ENCODE measurements around the gene ANKRD53.
"Not testable (repeated sequence)": the region's sequence is repeated elsewhere in the genome, so short reads cannot be mapped to it uniquely, and the experiment has no call there.

The ANKRD53 gene

DNA sequence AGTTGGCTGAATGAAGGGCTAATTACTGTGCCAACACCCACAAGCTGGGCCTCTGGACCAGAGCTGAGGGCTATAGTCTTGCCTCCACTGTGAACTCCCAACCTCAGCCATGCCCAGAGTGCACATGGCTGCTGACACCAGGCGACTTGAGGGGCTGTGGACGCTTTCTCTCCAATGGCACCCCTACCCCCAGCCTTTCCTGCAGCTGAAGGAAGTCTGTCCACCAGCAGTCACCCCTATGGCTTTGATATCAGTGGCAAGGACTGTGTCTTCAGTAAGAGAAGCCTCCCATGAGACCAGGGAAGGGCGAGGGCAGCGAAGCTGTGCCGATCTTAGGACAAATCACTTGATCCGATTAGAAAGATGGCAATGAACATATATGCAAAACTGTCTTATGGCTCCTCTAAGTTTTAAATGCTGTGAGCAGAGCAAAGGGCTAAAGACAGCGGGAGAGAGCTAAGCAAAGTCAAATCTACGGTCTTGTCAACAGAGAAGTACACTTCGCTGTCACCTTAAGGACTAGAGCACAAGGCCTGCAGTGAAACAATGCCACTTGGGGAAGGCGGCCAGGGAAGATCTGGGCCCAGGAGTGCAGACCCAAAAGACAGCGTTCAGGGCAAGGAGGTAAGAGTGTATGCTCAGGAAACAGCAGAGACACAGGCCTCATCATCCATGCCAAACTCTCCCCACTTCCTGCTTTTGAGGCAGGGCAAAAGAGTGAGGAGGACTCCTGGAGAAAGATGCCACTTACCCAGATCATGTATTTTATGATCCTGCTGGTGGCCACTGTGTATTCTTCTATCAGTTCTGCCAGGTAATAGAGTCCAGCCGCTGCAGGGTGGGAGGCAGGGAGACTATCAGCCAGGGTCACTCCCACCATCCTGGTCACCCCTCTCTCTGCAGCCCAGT, 14.8 kb downstream of the ANKRD53 start:
- DNase-seq (ENCODE audit: low read depth), result no peak

DNA sequence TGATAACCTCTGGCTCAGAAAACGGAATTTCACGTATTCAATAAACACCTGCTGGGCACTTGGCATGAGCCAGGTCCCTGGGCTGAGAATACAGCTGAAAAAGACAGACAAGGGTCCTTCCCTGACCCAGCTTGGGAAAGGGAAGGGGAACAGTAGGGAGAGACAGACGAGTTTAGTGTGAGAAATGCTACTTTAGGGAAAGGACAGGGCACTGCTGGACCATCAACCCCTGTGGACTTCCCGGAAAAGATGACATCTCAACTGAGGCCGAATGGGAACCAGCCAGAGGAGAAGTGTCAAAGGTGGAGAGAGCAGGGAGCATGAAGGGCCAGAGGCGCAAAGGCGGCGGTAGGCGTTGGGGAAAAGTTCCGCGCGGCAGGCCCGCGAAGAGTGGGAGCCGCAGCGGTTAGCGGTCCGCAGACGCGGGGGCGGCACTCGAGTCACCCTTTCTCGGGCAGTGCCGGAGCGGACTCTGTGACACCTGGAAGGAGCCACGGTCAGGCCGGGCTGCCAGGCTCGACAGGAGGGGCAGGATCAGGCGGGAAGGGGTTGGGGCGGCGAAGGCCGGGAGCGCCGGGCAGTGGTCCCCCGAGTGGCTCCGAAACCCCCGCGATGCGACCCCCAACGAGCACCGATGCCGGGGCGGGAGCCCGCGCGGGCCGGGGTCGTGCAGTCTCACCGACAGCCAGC, 15.7 kb downstream of the ANKRD53 start:
- DNase-seq (ENCODE audit: low read depth), result no peak

DNA sequence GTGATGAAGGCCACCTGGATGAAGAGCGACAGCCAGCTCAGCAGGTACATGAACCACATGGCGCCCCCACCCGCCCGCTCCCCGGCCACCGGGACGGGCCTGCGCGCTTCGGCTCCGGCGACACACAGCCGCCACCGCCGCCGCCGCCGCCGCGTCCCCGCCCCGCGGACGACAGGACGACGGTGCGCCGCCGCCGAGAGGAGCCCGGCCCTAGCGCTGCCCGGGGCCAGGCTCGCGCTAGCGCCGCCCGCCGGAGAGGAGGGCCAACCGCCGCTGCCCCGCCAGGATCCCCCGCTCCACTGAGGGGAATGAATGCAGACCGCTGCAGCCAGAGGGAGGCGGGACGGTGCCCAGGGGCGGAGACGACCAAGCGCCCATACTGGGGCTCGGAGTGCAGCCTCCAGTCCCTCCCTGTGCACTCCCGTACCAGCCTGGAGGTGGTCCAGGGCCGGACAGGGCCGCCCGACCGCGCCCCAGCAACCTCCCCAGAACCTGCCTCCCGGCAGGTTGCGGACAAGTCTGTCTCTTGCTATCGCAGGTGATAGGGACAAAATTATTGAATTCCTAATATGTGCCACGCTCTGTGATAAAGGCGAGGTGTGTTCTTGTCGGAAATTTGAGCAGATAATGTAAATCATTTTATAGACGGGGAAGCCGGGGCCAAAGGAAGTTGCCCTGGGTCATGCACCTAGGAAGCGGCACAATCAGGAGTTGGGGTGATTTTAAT, 16.4 kb downstream of the ANKRD53 start, which contains the start of gene TEX261:
TEX261 (minus strand) TSS at position 175 of the 727 bp plus-strand sequence; CDS start at position 59, 116 bp downstream.
- no peak for DNase-seq (ENCODE audit: low read depth)

DNA sequence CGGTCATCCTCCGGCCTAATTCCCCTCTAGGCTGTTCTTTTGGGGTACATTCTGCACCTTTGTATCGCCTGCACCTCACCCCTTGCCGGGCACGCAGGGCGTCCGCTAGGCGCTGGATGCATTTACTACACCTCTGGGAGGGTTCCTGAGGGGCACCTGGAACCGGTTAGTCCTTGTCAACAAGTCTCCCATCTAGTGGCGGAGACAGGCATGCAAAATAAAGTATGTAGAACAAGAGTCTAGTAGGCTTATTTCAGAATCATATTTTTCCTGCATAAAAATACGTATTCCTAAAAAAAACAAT, 16.9 kb downstream of the ANKRD53 start:
- no peak for DNase-seq (ENCODE audit: low read depth)

DNA sequence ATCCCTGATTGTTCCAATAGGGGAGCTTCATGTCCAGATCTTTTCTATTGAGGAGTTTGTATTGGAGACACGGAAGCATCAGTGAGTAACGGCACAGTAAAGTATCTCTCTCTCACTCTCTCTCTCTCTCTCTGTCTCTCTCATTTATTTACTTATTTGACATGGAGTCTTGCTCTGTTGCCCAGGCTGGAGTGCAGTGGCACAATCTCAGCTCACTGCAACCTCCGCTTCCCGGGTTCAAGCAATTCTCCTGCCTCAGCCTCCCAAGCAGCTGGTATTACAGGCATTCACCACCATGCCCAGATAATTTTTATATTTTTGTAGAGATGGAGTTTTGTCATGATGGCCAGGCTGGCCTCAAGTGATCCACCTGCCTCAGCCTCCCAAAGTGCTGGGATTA, 20.5 kb downstream of the ANKRD53 start:
- not testable (repeated sequence) for DNase-seq (ENCODE audit: low read depth)

DNA sequence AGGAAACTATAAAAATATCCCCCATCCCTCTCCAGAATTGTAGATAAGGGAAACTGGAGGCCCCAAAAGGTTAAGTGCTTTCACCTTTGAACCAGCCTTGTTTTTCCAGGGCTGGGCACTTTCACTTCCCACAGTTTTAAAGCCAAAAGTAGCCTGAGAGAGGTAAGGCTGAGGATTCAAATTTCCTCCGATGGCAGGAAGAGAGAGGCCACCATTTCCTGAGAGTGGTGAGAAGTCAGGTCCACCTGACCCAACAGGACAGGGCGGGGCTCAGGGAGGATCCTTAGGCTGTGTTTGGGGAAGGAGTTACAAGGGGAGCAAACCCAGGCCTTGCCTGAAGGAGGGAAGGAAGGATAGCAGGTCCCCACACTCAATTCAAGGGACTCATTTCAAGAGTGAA, 20.9 kb downstream of the ANKRD53 start:
- no peak for DNase-seq (ENCODE audit: low read depth)

DNA sequence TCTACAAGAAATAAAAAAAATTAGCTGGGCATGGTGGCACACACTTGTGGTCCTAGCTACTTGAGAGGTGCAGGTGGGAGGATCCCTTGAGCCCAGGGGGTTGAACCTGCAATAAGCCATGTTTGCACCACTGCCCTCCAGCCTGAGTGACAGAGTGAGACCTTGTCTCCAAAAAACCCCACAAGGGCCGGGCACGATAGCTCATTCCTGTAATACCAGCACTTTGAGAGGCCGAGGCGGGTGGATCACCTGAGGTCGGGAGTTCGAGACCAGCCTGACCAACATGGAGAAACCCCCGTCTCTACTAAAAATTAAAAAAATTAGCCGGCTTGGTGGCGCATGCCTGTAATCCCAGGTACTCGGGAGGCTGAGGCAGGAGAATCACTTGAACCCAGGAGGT, 21.5 kb downstream of the ANKRD53 start:
- DNase-seq (ENCODE audit: low read depth), result not testable (repeated sequence)

- DNase-seq (ENCODE audit: low read depth), result no peak
Measured at GRCh38 chr2:71000780-71001591, 22.6 kb downstream of the ANKRD53 start.

DNA sequence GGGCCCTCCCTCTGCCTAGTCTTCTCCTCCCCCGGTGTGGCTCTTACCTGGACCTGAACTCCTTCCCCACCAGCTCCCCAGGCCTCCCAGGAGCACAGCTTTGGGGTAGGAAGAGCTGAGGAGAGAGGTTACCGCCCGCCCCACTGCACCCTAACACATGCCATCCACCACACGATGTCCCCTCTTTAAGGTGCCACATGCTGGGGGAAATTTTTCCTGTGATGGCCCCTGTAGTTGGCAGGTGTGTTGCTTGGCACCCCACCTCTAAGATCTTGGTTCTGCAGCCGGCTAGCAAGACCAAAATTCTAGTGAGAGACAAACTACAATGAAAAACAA, 23.1 kb downstream of the ANKRD53 start:
- no peak for DNase-seq (ENCODE audit: low read depth)

GRCh38 chr2:71001981-71002570, 23.6 kb downstream of the ANKRD53 start:
- DNase-seq (ENCODE audit: low read depth), result no peak

DNA sequence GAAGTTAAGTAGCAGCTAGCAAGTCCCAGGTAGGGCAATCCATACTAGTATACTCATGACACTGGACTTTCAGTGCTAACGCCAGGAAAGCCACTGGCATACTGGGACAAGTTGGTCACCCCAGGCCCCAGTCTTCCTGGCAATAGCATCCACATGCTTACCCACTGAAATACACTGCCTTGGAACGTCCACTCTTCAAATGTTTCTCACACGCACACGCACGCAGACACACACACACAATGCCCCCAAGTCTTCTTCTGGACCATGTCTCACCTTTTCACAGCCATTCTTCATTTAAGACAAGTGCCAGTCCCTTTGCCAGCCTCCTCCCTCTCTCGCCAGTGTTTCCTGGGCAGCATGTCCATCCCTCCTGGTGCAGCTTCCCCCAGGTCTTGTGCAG, 25.0 kb downstream of the ANKRD53 start:
- no peak for DNase-seq (ENCODE audit: low read depth)

GRCh38 chr2:71003966-71004755, 25.7 kb downstream of the ANKRD53 start:
- no peak for DNase-seq (ENCODE audit: low read depth)

DNA sequence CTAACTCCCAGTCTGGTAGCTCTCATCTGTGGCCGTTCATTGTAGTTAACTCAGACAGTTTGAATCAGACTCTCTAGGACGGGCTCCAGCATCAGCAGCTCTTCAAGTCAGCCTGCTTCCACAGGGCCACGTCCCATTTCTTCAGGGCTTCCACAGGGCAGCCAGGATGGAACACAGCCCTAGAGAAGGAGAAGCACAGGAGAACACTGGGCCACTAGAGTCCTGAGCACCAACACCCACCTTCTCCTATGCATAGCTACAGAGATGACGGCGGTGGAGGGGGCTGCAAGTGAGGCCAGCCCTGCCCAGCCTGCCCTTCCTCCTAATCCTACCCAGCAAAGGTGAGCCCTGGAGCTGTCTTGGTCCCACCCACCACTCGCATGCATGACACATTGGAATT, 26.4 kb downstream of the ANKRD53 start:
- DNase-seq (ENCODE audit: low read depth), result no peak

- DNase-seq (ENCODE audit: low read depth), result no peak
Measured at GRCh38 chr2:71005271-71006202, 27.1 kb downstream of the ANKRD53 start.

GRCh38 chr2:71006323-71006722, 27.9 kb downstream of the ANKRD53 start:
- no peak for DNase-seq (ENCODE audit: low read depth)

DNA sequence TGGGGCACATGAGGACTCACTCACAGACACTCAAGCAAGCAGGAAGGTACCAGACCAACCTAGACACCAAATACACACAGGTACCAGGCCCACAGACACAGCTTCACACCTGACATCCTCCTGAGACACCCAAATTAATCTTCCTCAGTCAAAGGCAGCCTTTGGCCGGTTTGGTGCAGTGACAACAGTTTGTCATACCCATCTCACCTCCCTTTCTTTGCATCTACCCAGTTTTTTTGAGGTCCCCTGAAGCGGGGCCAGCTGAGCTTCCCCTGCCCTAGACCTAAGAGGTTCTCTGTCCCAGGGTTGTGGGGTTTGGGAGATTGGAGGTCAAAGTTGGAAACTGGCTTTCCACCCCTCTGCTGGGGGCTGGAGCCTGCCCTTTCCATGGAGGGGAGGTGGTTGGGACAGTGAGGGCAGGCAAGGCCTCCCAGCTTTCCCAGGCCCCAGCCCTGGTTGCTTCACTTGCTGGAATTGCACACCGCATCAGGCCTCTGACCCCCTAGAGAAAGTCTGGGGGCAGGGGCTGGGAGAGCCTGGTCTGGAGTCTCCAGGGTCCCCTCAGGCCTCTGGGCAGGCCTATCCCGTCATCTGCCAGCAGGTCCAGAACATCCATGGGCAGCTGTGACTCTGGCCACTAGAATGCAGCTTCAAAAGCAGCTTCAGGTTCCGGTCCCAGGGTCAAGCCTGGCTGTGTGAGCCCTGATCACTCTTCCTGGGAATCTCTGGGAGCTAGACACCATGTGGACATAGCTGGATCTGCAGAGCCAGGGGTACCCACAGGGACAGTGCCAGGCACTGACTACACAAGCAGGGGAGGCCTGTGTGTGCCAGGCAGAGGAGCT, 28.7 kb downstream of the ANKRD53 start:
- DNase-seq (ENCODE audit: low read depth), result no peak

DNA sequence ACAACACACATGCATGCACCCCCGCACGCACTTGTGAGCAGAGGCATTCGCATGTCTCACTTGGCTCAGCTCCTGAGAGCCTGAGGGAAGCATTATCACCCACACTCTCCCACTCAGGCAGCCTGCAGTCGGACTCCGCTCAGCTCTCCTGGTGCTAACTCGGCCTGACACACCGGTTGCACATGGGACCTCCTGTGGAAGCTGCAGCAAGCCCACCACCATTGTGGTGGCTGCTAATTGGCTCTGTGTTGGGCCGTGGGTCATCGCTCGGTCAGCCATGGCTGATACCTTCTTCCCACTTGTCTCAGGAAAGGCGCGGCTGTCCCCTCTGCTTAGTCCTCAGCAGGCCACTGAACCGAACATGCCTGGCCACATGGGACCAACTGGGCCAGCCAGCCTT, 29.9 kb downstream of the ANKRD53 start:
- no peak for DNase-seq (ENCODE audit: low read depth)

DNA sequence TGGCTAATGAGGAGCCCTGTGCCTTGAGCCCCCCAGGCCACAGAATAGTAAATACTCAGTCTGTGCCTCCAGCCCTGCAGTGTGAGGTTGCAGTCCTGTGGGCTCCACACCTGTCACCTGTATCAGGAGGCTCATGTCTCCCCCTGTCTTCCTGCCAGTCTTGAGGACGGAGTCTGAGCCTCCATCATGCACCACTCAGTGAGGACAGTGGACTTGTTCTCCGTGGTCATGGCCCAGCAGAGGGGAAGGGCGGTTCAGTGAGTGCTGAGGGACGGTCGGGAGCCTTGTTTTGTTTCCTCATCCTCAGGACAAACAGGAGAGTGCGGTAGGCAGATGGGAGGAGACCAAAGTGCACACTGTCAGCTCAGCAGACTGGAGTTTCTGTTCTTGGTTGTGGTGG, 33.4 kb downstream of the ANKRD53 start:
- DNase-seq (ENCODE audit: low read depth), result not testable (repeated sequence)

GRCh38 chr2:71018625-71019024, 40.2 kb downstream of the ANKRD53 start:
- no peak for DNase-seq (ENCODE audit: low read depth)

Data from non-pigmented ciliary epithelial cell (primary cell).